ENCODE data around the gene KMT2A. TPM values are rescaled to one million over a fixed set of nuclear protein-coding genes. Genes with fewer than 3 reads are reported as not detected.

KMT2A gene
- total RNA-seq, 1 experiment from 2014 or later: 50.4 TPM

- TF ChIP-seq ZFX (IDR thresholded peaks at IDR 0.05) (no peak), YY1 (IDR thresholded peaks at IDR 0.05; ENCODE audit: extremely low read depth, insufficient replicate concordance, low read depth, low read length) (no peak), SIN3A (IDR thresholded peaks at IDR 0.05; ENCODE audit: low read depth) (no peak), JUND (IDR thresholded peaks at IDR 0.05) (no peak), EZH2 (IDR thresholded peaks at IDR 0.05) (no peak), SP1 (IDR thresholded peaks at IDR 0.05; ENCODE audit: low read depth) (no peak), ZBTB33 (IDR thresholded peaks at IDR 0.05; ENCODE audit: extremely low read depth, insufficient replicate concordance, low read length) (no peak), FOSL1 (IDR thresholded peaks at IDR 0.05; ENCODE audit: low read depth) (no peak), RAD21 (IDR thresholded peaks at IDR 0.05; ENCODE audit: low read depth) (no peak), CTCF (IDR thresholded peaks at IDR 0.05 in 2 of 3, conservative IDR thresholded peaks at IDR 0.05 in 1 of 3; ENCODE audit: borderline replicate concordance in 1 of 3, insufficient read depth in 1 of 3, low read depth in 2 of 3, low read length in 2 of 3) (no peak), EZH2phosphoT487 (IDR thresholded peaks at IDR 0.05; ENCODE audit: borderline replicate concordance) (no peak), POLR2A (IDR thresholded peaks at IDR 0.05; ENCODE audit: borderline replicate concordance, extremely low read depth, insufficient read depth, insufficient read length) (no peak), ELF1 (IDR thresholded peaks at IDR 0.05; ENCODE audit: borderline replicate concordance, low read depth) (no peak), EGR1 (IDR thresholded peaks at IDR 0.05; ENCODE audit: low read depth) (no peak)
- no peak overlapping the region for H3K4me3 ChIP-seq (replicated peaks in 1 of 2; ENCODE audit: low read depth in 1 of 2, low read length in 2 of 2)
- no peak for DNase-seq (ENCODE audit: low read depth, low spot score)
- no peak overlapping the region for H3K9ac ChIP-seq (ENCODE audit: low read length)
- H3K4me2 ChIP-seq (ENCODE audit: low read length): no peak overlapping the region
- no peaks in the 10 kb centered on the region for H3K9me3 ChIP-seq (ENCODE audit: control insufficient read depth in 1 of 2, insufficient read depth in 1 of 2, low read depth in 1 of 2, low read length in 2 of 2)
- ChIA-PET POLR2A (no interaction called here), RAD21 (ENCODE audit: low non-redundant PET in 1 of 2, low total read pairs in 2 of 2, uncharacterized antibody in 2 of 2, unreplicated experiment in 2 of 2) (no interaction called here), CTCF (no interaction called here)
- H3K27ac ChIP-seq (ENCODE audit: low read depth, low read length): no peak overlapping the region
- no peaks in the 10 kb centered on the region for H4K20me1 ChIP-seq (ENCODE audit: insufficient read depth)
- H3K36me3 ChIP-seq (ENCODE audit: control insufficient read depth in 1 of 2, insufficient read depth in 2 of 2, low read length in 2 of 2): no peaks in the 10 kb centered on the region; a peak in 1 of 4 replicates
- H3K4me1 ChIP-seq (ENCODE audit: control insufficient read depth in 1 of 2, insufficient read depth in 2 of 2, low read length in 2 of 2): peaks cover 23 to 36% of the 10 kb centered on the region in 2 experiments
- no peaks in the 10 kb centered on the region for H3K79me2 ChIP-seq (ENCODE audit: insufficient read depth, low read length)
- BruUV-seq (replicated peaks): no TSS peak
- H3K9me2 ChIP-seq (ENCODE audit: insufficient read depth): no peaks in the 10 kb centered on the region
- no peak for ATAC-seq
- intact Hi-C loops (cut with micrococcal nuclease): no loop called here
- H2AFZ ChIP-seq (ENCODE audit: low read depth, low read length, poor library complexity, severe bottlenecking): no peak overlapping the region
- H3K27me3 ChIP-seq (ENCODE audit: insufficient read depth, low read length): no peaks in the 10 kb centered on the region
Measured at GRCh38 chr11:118535261-118535660, 99.0 kb downstream of the KMT2A start.
